ENCODE results near the gene HSPA5.

HSPA5 gene

GRCh38 chr9:125189361-125190289 lies 51.5 kb downstream of the HSPA5 start, which contains the start of gene PPP6C:
Gene PPP6C, minus strand, starts transcription at chr9:125189803. Its CDS starts 85 bp downstream, at chr9:125189718.
- DNase-seq: peak; percentile 97

- DNase-seq: peak; percentile 42
Measured at GRCh38 chr9:125189011-125189360, 52.2 kb downstream of the HSPA5 start.

Measured in CD4-positive, alpha-beta T cell treated with Interleukin-10 for 1 hour (primary cell).